Gastrocnemius medialis (tissue), 4 donors: ENCODE measurements around the gene AVPR2.

Experiments used
- POLR2A ChIP-seq, 2 donors: fragments of 450-650 bp; IDR thresholded peaks; one replicate each; pipeline ENCODE4 v1.6.1; 2017; ENCODE audit warnings: antibody characterized with exemption in 2 of 2, mild to moderate bottlenecking in 2 of 2, moderate library complexity in 2 of 2
- TF ChIP-seq, protein P1 (sequence below), 5 experiments: fragments of 450-650 bp in 3 of 5; fragments of 200-600 bp in 2 of 5; sonication (generic) in 2 of 5; IDR thresholded peaks in 4 of 5; conservative IDR thresholded peaks in 1 of 5; 1 replicate in 4 of 5; 2 replicates in 1 of 5; pipeline ENCODE4 v1.5.1; 2016 to 2019; ENCODE audit warnings: antibody characterized with exemption in 5 of 5, mild to moderate bottlenecking in 3 of 5, moderate library complexity in 3 of 5

DNA sequence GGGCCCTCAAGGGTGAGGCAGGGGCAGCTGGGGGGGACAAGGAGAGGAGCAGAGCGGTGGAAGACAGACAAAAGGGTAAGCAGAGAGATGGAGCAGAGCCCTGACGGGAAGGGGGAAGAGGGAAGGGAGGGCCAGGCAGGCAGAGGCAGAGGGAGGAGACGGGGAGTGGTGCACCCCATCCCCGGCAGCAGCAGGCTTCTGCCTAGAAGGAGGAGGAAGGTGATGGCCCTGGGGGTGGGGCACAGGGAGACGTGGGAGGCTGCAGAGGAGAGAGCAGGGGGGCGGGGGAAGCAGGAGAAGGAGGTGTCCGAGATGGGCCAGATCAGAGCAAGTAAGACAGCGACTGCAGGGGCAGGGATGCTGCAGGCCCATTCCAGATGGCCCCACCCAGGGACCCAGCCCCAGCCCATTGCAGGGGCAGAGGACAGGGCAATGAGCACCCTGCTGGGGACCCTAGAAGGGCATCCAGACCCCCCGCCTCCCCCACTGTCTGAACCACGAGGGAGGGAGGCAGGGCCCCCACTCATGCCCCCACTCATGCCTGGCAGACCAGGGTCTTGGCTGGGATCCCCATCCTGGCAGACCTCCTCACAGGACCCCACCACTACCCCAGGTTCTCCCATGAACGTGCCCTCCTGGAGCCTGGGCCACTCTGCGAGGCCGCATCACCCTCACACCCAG lies 21.2 kb upstream of the AVPR2 start:
- TF ChIP-seq, protein P1, sequence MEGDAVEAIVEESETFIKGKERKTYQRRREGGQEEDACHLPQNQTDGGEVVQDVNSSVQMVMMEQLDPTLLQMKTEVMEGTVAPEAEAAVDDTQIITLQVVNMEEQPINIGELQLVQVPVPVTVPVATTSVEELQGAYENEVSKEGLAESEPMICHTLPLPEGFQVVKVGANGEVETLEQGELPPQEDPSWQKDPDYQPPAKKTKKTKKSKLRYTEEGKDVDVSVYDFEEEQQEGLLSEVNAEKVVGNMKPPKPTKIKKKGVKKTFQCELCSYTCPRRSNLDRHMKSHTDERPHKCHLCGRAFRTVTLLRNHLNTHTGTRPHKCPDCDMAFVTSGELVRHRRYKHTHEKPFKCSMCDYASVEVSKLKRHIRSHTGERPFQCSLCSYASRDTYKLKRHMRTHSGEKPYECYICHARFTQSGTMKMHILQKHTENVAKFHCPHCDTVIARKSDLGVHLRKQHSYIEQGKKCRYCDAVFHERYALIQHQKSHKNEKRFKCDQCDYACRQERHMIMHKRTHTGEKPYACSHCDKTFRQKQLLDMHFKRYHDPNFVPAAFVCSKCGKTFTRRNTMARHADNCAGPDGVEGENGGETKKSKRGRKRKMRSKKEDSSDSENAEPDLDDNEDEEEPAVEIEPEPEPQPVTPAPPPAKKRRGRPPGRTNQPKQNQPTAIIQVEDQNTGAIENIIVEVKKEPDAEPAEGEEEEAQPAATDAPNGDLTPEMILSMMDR (IDR thresholded peaks at IDR 0.05 in 4 of 5, conservative IDR thresholded peaks at IDR 0.05 in 1 of 5): no peak
- no peak for TF ChIP-seq POLR2A (IDR thresholded peaks at IDR 0.05)
